HepG2 (cell line): Measurements from ENCODE around the gene CLDN19. TPM values are rescaled to one million over a fixed set of nuclear protein-coding genes. Genes with fewer than 3 reads are reported as not detected.

ENCODE experiments used
- ATAC-seq: fragments of 200-7000 bp; cut with Tn5 transposase; 3 replicates; pipeline ENCODE4 v1.9.1; 2020; ENCODE audit warnings: mild to moderate bottlenecking, moderate library complexity
- BruUV-seq: library from RNA; stranded (reverse); fragments of 400-500 nt; replicated peaks from 2 replicates; lab custom pipeline; 2021; lab: Mats Ljungman, UMichigan
- CTCF ChIA-PET: fragments of 300-600 bp; formaldehyde crosslinking; extraction: SDS; loops from one replicate; lab custom pipeline; 2021; ENCODE audit warnings: low total read pairs, inconsistent platforms, low intra/inter-chr PET ratio; lab: Yijun Ruan, JAX
- POLR2A ChIA-PET: fragments of 350-600 bp; sonication (Branson Sonifier 250); formaldehyde crosslinking; loops from one replicate; lab custom pipeline; 2020; ENCODE audit warnings: antibody characterized with exemption, inconsistent platforms; lab: Yijun Ruan, JAX
- DNase-seq: peaks from one replicate; pipeline ENCODE4 v3.0.0-alpha.2; 2015; ENCODE audit warnings: low spot score
- FAIRE-seq: peaks from 3 replicates; lab custom pipeline; 2011; peaks lifted over from hg19 to GRCh38; lab: Jason Lieb, UNC
- H2AFZ ChIP-seq: one replicate; pipeline ENCODE4 v1.6.1; 2011; ENCODE audit warnings: low read length, inconsistent platforms
- H3K27ac ChIP-seq: fragments of 300-600 bp; 3 replicates; pipeline ENCODE4 v1.8.0; 2011; ENCODE audit warnings: mixed run types, mild to moderate bottlenecking, mixed read lengths, low read length, inconsistent platforms; ENCODE audit not compliant: insufficient read depth; ENCODE audit errors: extremely low read length
- H3K27me3 ChIP-seq, 2 experiments: fragments of 200-600 bp in 1 of 2; 2 replicates in 1 of 2; 3 replicates in 1 of 2; pipeline versions ENCODE4 v1.6.0 to v1.8.0; 2011; ENCODE audit warnings: low read length in 2 of 2, mild to moderate bottlenecking in 2 of 2, moderate library complexity in 2 of 2, inconsistent platforms in 1 of 2; ENCODE audit not compliant: insufficient read depth in 2 of 2, control insufficient read depth in 1 of 2
- H3K36me3 ChIP-seq, 2 experiments: fragments of 200-600 bp in 1 of 2; replicated peaks in 1 of 2; 2 replicates in 1 of 2; 3 replicates in 1 of 2; pipeline versions ENCODE4 v1.5.1 to v1.8.0; 2011; ENCODE audit warnings: low read length in 2 of 2, inconsistent platforms in 1 of 2; ENCODE audit not compliant: insufficient read depth in 2 of 2, control insufficient read depth in 1 of 2
- H3K4me1 ChIP-seq: 2 replicates; pipeline ENCODE4 v1.5.1; 2012; ENCODE audit warnings: low read length, inconsistent platforms; ENCODE audit not compliant: insufficient read depth
- H3K4me2 ChIP-seq: 2 replicates; pipeline ENCODE4 v1.6.0; 2011; ENCODE audit warnings: low read depth, low read length, inconsistent platforms
- H3K4me3 ChIP-seq, 3 experiments: fragments of 200-600 bp in 1 of 3; sonication (generic), shearing (Covaris generic) in 1 of 3; replicated peaks in 1 of 3; 2 replicates each; pipeline ENCODE4 v1.5.1; 2011 to 2016; ENCODE audit warnings: low read length in 3 of 3, inconsistent platforms in 2 of 3, low read depth in 2 of 3, mild to moderate bottlenecking in 2 of 3, control low read depth in 1 of 3, mixed read lengths in 1 of 3; ENCODE audit not compliant: insufficient read depth in 1 of 3
- H3K79me2 ChIP-seq: one replicate; pipeline ENCODE4 v1.6.1; 2011; ENCODE audit warnings: low read length, inconsistent platforms; ENCODE audit not compliant: insufficient read depth
- H3K9ac ChIP-seq: 2 replicates; pipeline ENCODE4 v1.6.0; 2011; ENCODE audit warnings: mild to moderate bottlenecking, low read depth, low read length, inconsistent platforms; ENCODE audit not compliant: insufficient read depth
- H3K9me3 ChIP-seq: 2 replicates; pipeline ENCODE4 v1.5.1; 2012; ENCODE audit warnings: mild to moderate bottlenecking, low read length
- H4K20me1 ChIP-seq: 2 replicates; pipeline ENCODE4 v1.6.0; 2011; ENCODE audit warnings: inconsistent platforms, mild to moderate bottlenecking, low read length, moderate library complexity; ENCODE audit not compliant: insufficient read depth
- ARHGAP35 ChIP-seq: sonication (generic); formaldehyde crosslinking; IDR thresholded peaks from 2 replicates; pipeline ENCODE4 v1.9.0; 2022; ENCODE audit warnings: mild to moderate bottlenecking, inconsistent platforms, moderate library complexity, missing genetic modification reagents, borderline replicate concordance
- CHD4 ChIP-seq: fragments of 200-600 bp; sonication (generic); IDR thresholded peaks from 2 replicates; pipeline ENCODE4 v1.7.0; 2017; ENCODE audit warnings: mild to moderate bottlenecking, low read length, borderline replicate concordance
- FLYWCH1 ChIP-seq: sonication (generic); formaldehyde crosslinking; IDR thresholded peaks from 2 replicates; pipeline ENCODE4 v1.8.1; 2023; ENCODE audit warnings: mild to moderate bottlenecking, missing genetic modification reagents
- FOXK2 ChIP-seq: fragments of 450-650 bp; IDR thresholded peaks from 2 replicates; pipeline ENCODE4 v1.6.1; 2016
- FOXM1 ChIP-seq: sonication (generic); formaldehyde crosslinking; IDR thresholded peaks from 2 replicates; pipeline ENCODE4 v1.5.0; 2020; ENCODE audit warnings: missing genetic modification reagents
- HOXD1 ChIP-seq: sonication (generic); formaldehyde crosslinking; IDR thresholded peaks from 2 replicates; pipeline ENCODE4 v1.5.0; 2020; ENCODE audit warnings: missing genetic modification reagents
- NFIC ChIP-seq: IDR thresholded peaks from 2 replicates; pipeline ENCODE4 v1.6.1; 2012; ENCODE audit warnings: mild to moderate bottlenecking, low read length, inconsistent platforms
- RBAK ChIP-seq: sonication (generic); formaldehyde crosslinking; IDR thresholded peaks from 2 replicates; pipeline ENCODE4 v1.5.1; 2020; ENCODE audit warnings: mild to moderate bottlenecking, missing genetic modification reagents
- SETDB1 ChIP-seq: sonication (generic); formaldehyde crosslinking; IDR thresholded peaks from 2 replicates; pipeline ENCODE4 v1.5.1; 2020; ENCODE audit warnings: missing genetic modification reagents, mild to moderate bottlenecking, borderline replicate concordance
- ZNF20 ChIP-seq: sonication (generic); formaldehyde crosslinking; IDR thresholded peaks from 2 replicates; pipeline ENCODE4 v1.4.0; 2020; ENCODE audit warnings: mild to moderate bottlenecking, moderate library complexity, missing genetic modification reagents
- ZNF296 ChIP-seq: sonication (generic); formaldehyde crosslinking; conservative IDR thresholded peaks from 2 replicates; pipeline ENCODE4 v1.5.0; 2020; ENCODE audit warnings: mild to moderate bottlenecking, missing genetic modification reagents
- ZNF503 ChIP-seq: sonication (generic); formaldehyde crosslinking; IDR thresholded peaks from 2 replicates; pipeline ENCODE4 v1.4.0; 2020; ENCODE audit warnings: missing genetic modification reagents
- ZNF567 ChIP-seq: sonication (generic); formaldehyde crosslinking; IDR thresholded peaks from 2 replicates; pipeline ENCODE4 v1.8.1; 2023; ENCODE audit warnings: mild to moderate bottlenecking, missing genetic modification reagents, borderline replicate concordance
- ZNF607 ChIP-seq: sonication (generic); formaldehyde crosslinking; IDR thresholded peaks from 2 replicates; pipeline ENCODE4 v1.5.1; 2020; ENCODE audit warnings: missing genetic modification reagents, mild to moderate bottlenecking, borderline replicate concordance
- ZNF629 ChIP-seq: sonication (generic); formaldehyde crosslinking; conservative IDR thresholded peaks from 2 replicates; pipeline ENCODE4 v1.5.0; 2020; ENCODE audit warnings: missing genetic modification reagents
- ZNF644 ChIP-seq: IDR thresholded peaks from 2 replicates; pipeline ENCODE4 v1.6.1; 2016; ENCODE audit warnings: low read depth
- ZNF761 ChIP-seq: sonication (generic); formaldehyde crosslinking; conservative IDR thresholded peaks from 2 replicates; pipeline ENCODE4 v1.4.0; 2020; ENCODE audit warnings: mild to moderate bottlenecking, missing genetic modification reagents
- ZNF773 ChIP-seq: sonication (generic); formaldehyde crosslinking; IDR thresholded peaks from 2 replicates; pipeline ENCODE4 v1.4.0; 2020; ENCODE audit warnings: missing genetic modification reagents, borderline replicate concordance
- ZNF883 ChIP-seq: sonication (generic); formaldehyde crosslinking; IDR thresholded peaks from 2 replicates; pipeline ENCODE4 v1.5.1; 2020; ENCODE audit warnings: mild to moderate bottlenecking, missing genetic modification reagents; ENCODE audit errors: not compliant biosample characterization
- ZSCAN12 ChIP-seq: sonication (generic); formaldehyde crosslinking; IDR thresholded peaks from 2 replicates; pipeline ENCODE4 v1.9.0; 2021; ENCODE audit warnings: mild to moderate bottlenecking, missing genetic modification reagents
- WGBS: methylation state at CpG from one replicate; pipeline ENCODE4 v1.1.6; 2017; ENCODE audit warnings: low lambda C conversion rate; 5-methylcytosine and 5-hydroxymethylcytosine counted together
- in situ Hi-C: cut with HindIII; loops from 2 replicates; pipeline ENCODE4 v1.10.0; 2017; ENCODE audit warnings: low pct_unique_long_range_greater_than_20kb; ENCODE audit not compliant: extremely low pct_ligation_motif_present
- intact Hi-C: fragments of 100-400 bp; cut with micrococcal nuclease; formaldehyde crosslinking; loops from one replicate; pipeline ENCODE4 v1.10.0; 2022; ENCODE audit not compliant: unreplicated experiment
- polyA plus RNA-seq, 8 experiments: library from polyadenylated mRNA; depleted of rRNA in 3 of 8; stranded (reverse) in 7 of 8; unstranded in 1 of 8; fragments of >200 nt; fragmentation: Illumina TruSeq in 4 of 8; extraction: Trizol in 4 of 8; gene quantifications; 2 replicates each; pipeline versions ENCODE4 v1.2.1 to v1.2.3, GENCODE V29; 2011 to 2016; ENCODE audit warnings: low read depth in 4 of 8, missing spikeins in 1 of 8, mixed read lengths in 1 of 8; ENCODE audit not compliant: insufficient read depth in 1 of 8
- total RNA-seq, 5 experiments: library from RNA; depleted of rRNA; stranded (reverse); fragments of >200 nt; fragmentation: Illumina TruSeq; extraction: Trizol; gene quantifications; 2 replicates each; pipeline ENCODE4 v1.2.3, GENCODE V29; 2016; ENCODE audit warnings: low read depth in 1 of 5

CLDN19 gene
- total and polyA plus RNA-seq, 2 of the 13 experiments (the other 11 are each of a cell fraction or from before 2014, with no cell fraction given), result 5.0 to 7.6 TPM

- Histone ChIP-seq H3K9ac (no peak overlapping the region), H3K9me3 (no peaks in the 10 kb centered on the region), H3K4me1 (no peaks in the 10 kb centered on the region), H3K27me3 (no peaks in the 10 kb centered on the region), H3K27ac (no peak overlapping the region), H3K79me2 (no peaks in the 10 kb centered on the region), H3K36me3 (peaks cover 2 to 13% of the 10 kb centered on the region in 2 experiments; a peak in 3 of 5 replicates), H4K20me1 (no peaks in the 10 kb centered on the region), H3K4me2 (no peak overlapping the region), H2AFZ (no peak overlapping the region), H3K4me3 (no peak overlapping the region)
- BruUV-seq, result no TSS peak
- DNase-seq (no peak), ATAC-seq (no peak), FAIRE-seq (no peak)
- ChIA-PET CTCF (interaction anchor here (0.8 kb wide), 1 partner anchor 291 kb away, joined by 3 read pairs; no protein-coding TSS in a partner anchor), POLR2A (interaction anchor here (3.2 kb wide), 1 partner anchor 16 kb away, joined by 9 read pairs; the partner anchor contains the start of genes C1orf50 and P3H1)
- in situ Hi-C loops (no loop called here), intact Hi-C loops (no loop called here)
- no peak for TF ChIP-seq ZSCAN12 (CRISPR knock-in tag)
- TF ChIP-seq ZNF607 (CRISPR knock-in tag), result no peak
- no peak for TF ChIP-seq ZNF296 (CRISPR knock-in tag)
- TF ChIP-seq SETDB1 (CRISPR knock-in tag), result no peak
- TF ChIP-seq ZNF629 (CRISPR knock-in tag), result 0 out of 2 replicates have a peak, but pooled peaks have one; percentile 20
- WGBS, result 97% methylated on average over 2 of the region's 2 CpGs
Observed at GRCh38 chr1:42783092-42783491, 43.1 kb upstream of the CLDN19 start.

GRCh38 chr1:42780176-42780575, 40.1 kb upstream of the CLDN19 start:
- CTCF ChIA-PET, result interaction anchor here (1.0 kb wide), 1 partner anchor 293 kb away, joined by 4 read pairs; no protein-coding TSS in a partner anchor
- no peak for FAIRE-seq
- TF ChIP-seq FOXM1 (CRISPR knock-in tag) (no peak), NFIC (no peak), ARHGAP35 (no peak), ZNF761 (CRISPR knock-in tag) (no peak), HOXD1 (CRISPR knock-in tag) (no peak), CHD4 (no peak), ZNF644 (CRISPR knock-in tag) (no peak), ZNF503 (CRISPR knock-in tag) (no peak), FLYWCH1 (CRISPR knock-in tag) (no peak), ZNF567 (CRISPR knock-in tag) (no peak), RBAK (CRISPR knock-in tag) (no peak), ZNF773 (CRISPR knock-in tag) (no peak), ZNF20 (CRISPR knock-in tag) (no peak), ZNF883 (CRISPR knock-in tag) (no peak), FOXK2 (no peak)

More at GRCh38 chr1:42780176-42780575, 40.1 kb upstream of the CLDN19 start:
- Histone ChIP-seq H3K27me3 (no peaks in the 10 kb centered on the region), H3K9me3 (no peaks in the 10 kb centered on the region), H3K79me2 (no peaks in the 10 kb centered on the region), H3K4me2 (no peak overlapping the region), H2AFZ (no peak overlapping the region), H3K4me1 (peaks cover 12% of the 10 kb centered on the region; the same call in 1 of the 2 replicates), H3K9ac (no peak overlapping the region), H3K27ac (no peak overlapping the region), H4K20me1 (no peaks in the 10 kb centered on the region), H3K4me3 (no peak overlapping the region), H3K36me3 (peaks cover 12 to 40% of the 10 kb centered on the region in 2 experiments)
- in situ Hi-C loops, result no loop called here
- 100% methylated on average over 1 of the region's 1 CpG for WGBS
- POLR2A ChIA-PET, result interaction anchor here (2.9 kb wide), 1 partner anchor 13 kb away, joined by 9 read pairs; the partner anchor contains the start of genes C1orf50 and P3H1
- DNase-seq (no peak), ATAC-seq (no peak)
- BruUV-seq, result no TSS peak
- intact Hi-C loops, result no loop called here
